ENCODE results near the gene UCN2. TPM values are rescaled to one million over a fixed set of nuclear protein-coding genes. Genes with fewer than 3 reads are reported as not detected.

The UCN2 gene
- total and polyA plus RNA-seq, 11 donors: 0.11 to 0.35 (median 0.24) TPM; not detected in 4

GRCh38 chr3:48548729-48549705 lies 14.6 kb downstream of the UCN2 start:
- Histone ChIP-seq H3K4me1 (peaks cover 0 to 24% (median 2%) of the 10 kb centered on the region in 12 donors), H3K4me3 (no peak overlapping the region), H3K9me3 (no peaks in the 10 kb centered on the region), H3K27me3 (no peaks in the 10 kb centered on the region), H3K27ac (no peak overlapping the region), H3K36me3 (peaks cover 0 to 9% (median 0%) of the 10 kb centered on the region in 9 donors)
- ATAC-seq: peak; percentile 83 to 96 (median 92)
- WGBS, 4 donors: 62 to 68% (median 66%) methylated on average over 10 of the region's 10 CpGs
- peak; percentile 84 to 92 (median 88) for DNase-seq
- intact Hi-C loops (cut with DNase I): loop anchor here (1.0 to 10.0 kb wide), 12 partner anchors 42 to 277 kb away; partner anchors contain the start of genes ATRIP (in 1 of the 10) and SHISA5 (in 1 of the 10)
- no peak for TF ChIP-seq POLR2A (IDR thresholded peaks at IDR 0.05)
- peak; percentile 86 to 98 (median 96) for TF ChIP-seq CTCF (IDR thresholded peaks at IDR 0.05)

- no peak overlapping the region for H3K27ac ChIP-seq
- H3K9me3 ChIP-seq: no peaks in the 10 kb centered on the region
- no peak overlapping the region for H3K4me3 ChIP-seq
- H3K36me3 ChIP-seq: peaks cover 0 to 9% (median 0%) of the 10 kb centered on the region in 9 donors
- peaks cover 0 to 22% (median 7%) of the 10 kb centered on the region in 12 donors for H3K4me1 ChIP-seq
- DNase-seq: peak in 2 of 5 donors; percentile 13 to 14
- intact Hi-C loops (cut with DNase I): loop anchor here in 9 of 10 donors (1.0 to 10.0 kb wide), 12 partner anchors 41 to 276 kb away; partner anchors contain the start of genes ATRIP (in 1 of the 9) and SHISA5 (in 1 of the 9)
- WGBS, 4 donors: 68 to 82% (median 74%) methylated on average over 5 of the region's 5 CpGs
- TF ChIP-seq CTCF (IDR thresholded peaks at IDR 0.05) (no peak), POLR2A (IDR thresholded peaks at IDR 0.05) (no peak)
- no peak for ATAC-seq
- H3K27me3 ChIP-seq: no peaks in the 10 kb centered on the region
Measured at GRCh38 chr3:48548126-48548525, 15.5 kb downstream of the UCN2 start.

- DNase-seq: peak in 1 of 5 donors; percentile 20
- Histone ChIP-seq H3K4me3 (no peak overlapping the region), H3K27ac (no peak overlapping the region), H3K4me1 (peaks cover 0 to 17% (median 8%) of the 10 kb centered on the region in 12 donors), H3K27me3 (no peaks in the 10 kb centered on the region), H3K9me3 (no peaks in the 10 kb centered on the region), H3K36me3 (peaks cover 0 to 9% (median 0%) of the 10 kb centered on the region in 9 donors)
- no peak for ATAC-seq
- intact Hi-C loops (cut with DNase I): loop anchor here in 9 of 10 donors (2.0 to 10.0 kb wide), 8 partner anchors 39 to 274 kb away; partner anchors contain the start of genes ATRIP (in 1 of the 9) and SHISA5 (in 1 of the 9)
- TF ChIP-seq POLR2A (IDR thresholded peaks at IDR 0.05): no peak
- no peak for TF ChIP-seq CTCF (IDR thresholded peaks at IDR 0.05)
- 71 to 77% (median 75%) methylated on average over 4 of the region's 4 CpGs for WGBS, 4 donors
Measured at GRCh38 chr3:48546203-48546829, 17.3 kb downstream of the UCN2 start.
